SK-N-SH (cell line): ENCODE data around the gene CUBN. TPM values are rescaled to one million over a fixed set of nuclear protein-coding genes. Genes with fewer than 3 reads are reported as not detected.

Source experiments
- CTCF ChIA-PET: fragments of 300-600, 350-600 bp; formaldehyde crosslinking; extraction: SDS; loops from one replicate; lab custom pipeline; 2021; lab: Yijun Ruan, JAX
- POLR2A ChIA-PET: fragments of 350-600 bp; sonication (Branson Sonifier 250); formaldehyde crosslinking; extraction: SDS; loops from one replicate; lab custom pipeline; 2020; ENCODE audit warnings: antibody characterized with exemption, inconsistent platforms; lab: Yijun Ruan, JAX
- DNase-seq: peaks from one replicate; pipeline ENCODE4 v3.0.0; 2012
- H2AFZ ChIP-seq: fragments of 200-600 bp; sonication (generic); 2 replicates; pipeline ENCODE4 v1.8.1; 2016; ENCODE audit warnings: antibody characterized with exemption, mild to moderate bottlenecking, low read depth
- H3F3A ChIP-seq: fragments of 200-600 bp; sonication (generic); replicated peaks from 2 replicates; pipeline ENCODE3; 2016; ENCODE audit warnings: antibody characterized with exemption, mild to moderate bottlenecking; ENCODE audit not compliant: insufficient read depth
- H3K27ac ChIP-seq, 2 experiments: fragments of 200-500 bp in 1 of 2; fragments of 200-600 bp in 1 of 2; sonication (Bioruptor generic) in 1 of 2; sonication (generic), shearing (Covaris generic) in 1 of 2; 2 replicates each; pipeline versions ENCODE4 v1.5.1 to v1.6.1; 2014 to 2016; ENCODE audit warnings: low read depth in 2 of 2, inconsistent platforms in 1 of 2, low read length in 1 of 2, mild to moderate bottlenecking in 1 of 2, mixed read lengths in 1 of 2
- H3K27me3 ChIP-seq: fragments of 200-600 bp; sonication (generic), shearing (Covaris generic); 2 replicates; pipeline ENCODE4 v1.6.1; 2016; ENCODE audit warnings: mixed run types; ENCODE audit not compliant: insufficient read depth
- H3K36me3 ChIP-seq, 2 experiments: fragments of 200-500 bp in 1 of 2; fragments of 200-600 bp in 1 of 2; sonication (Bioruptor generic) in 1 of 2; sonication (generic) in 1 of 2; replicated peaks in 1 of 2; 2 replicates each; pipeline versions ENCODE3 to v1.5.1; 2014 to 2016; ENCODE audit warnings: low read length in 1 of 2, mild to moderate bottlenecking in 1 of 2; ENCODE audit not compliant: insufficient read depth in 2 of 2, control insufficient read depth in 1 of 2
- H3K4me1 ChIP-seq, 2 experiments: fragments of 200-500 bp in 1 of 2; fragments of 200-600 bp in 1 of 2; sonication (Bioruptor generic) in 1 of 2; sonication (generic), shearing (Covaris generic) in 1 of 2; 2 replicates each; pipeline versions ENCODE4 v1.5.1 to v1.6.1; 2014 to 2016; ENCODE audit warnings: low read depth in 1 of 2, low read length in 1 of 2, mixed run types in 1 of 2; ENCODE audit not compliant: insufficient read depth in 2 of 2, control insufficient read depth in 1 of 2
- H3K4me2 ChIP-seq: fragments of 200-600 bp; sonication (generic), shearing (Covaris generic); 2 replicates; pipeline ENCODE4 v1.6.1; 2017; ENCODE audit warnings: mixed run types
- H3K4me3 ChIP-seq, 2 experiments: fragments of 200-500 bp in 1 of 2; fragments of 200-600 bp in 1 of 2; sonication (Bioruptor generic) in 1 of 2; sonication (generic), shearing (Covaris generic) in 1 of 2; 2 replicates each; pipeline versions ENCODE4 v1.5.1 to v1.8.1; 2014 to 2016; ENCODE audit warnings: low read depth in 2 of 2, inconsistent platforms in 1 of 2, low read length in 1 of 2, mild to moderate bottlenecking in 1 of 2, mixed read lengths in 1 of 2, moderate library complexity in 1 of 2
- H3K79me2 ChIP-seq: fragments of 200-600 bp; sonication (generic); 2 replicates; pipeline ENCODE4 v1.8.1; 2017; ENCODE audit warnings: mild to moderate bottlenecking; ENCODE audit not compliant: insufficient read depth
- H3K9ac ChIP-seq: fragments of 200-600 bp; sonication (generic); 2 replicates; pipeline ENCODE4 v1.6.1; 2017; ENCODE audit warnings: mixed run types
- H3K9me2 ChIP-seq: fragments of 200-600 bp; sonication (generic); 2 replicates; pipeline ENCODE4 v1.6.1; 2017; ENCODE audit warnings: mixed run types
- H3K9me3 ChIP-seq: fragments of 200-600 bp; sonication (generic); 2 replicates; pipeline ENCODE4 v1.6.1; 2017; ENCODE audit warnings: mixed run types, mild to moderate bottlenecking, moderate library complexity
- H4K20me1 ChIP-seq: fragments of 200-600 bp; sonication (generic); 2 replicates; pipeline ENCODE4 v1.6.1; 2017; ENCODE audit warnings: mild to moderate bottlenecking, mixed run types; ENCODE audit not compliant: insufficient read depth
- CHD2 ChIP-seq: fragments of 150-350 bp; IDR thresholded peaks from 2 replicates; pipeline ENCODE4 v1.6.1; 2018; ENCODE audit warnings: low read length; ENCODE audit not compliant: partially characterized antibody
- CTCF ChIP-seq: fragments of 200-600 bp; sonication (generic); IDR thresholded peaks from 2 replicates; pipeline ENCODE4 v1.6.1; 2017; ENCODE audit warnings: antibody characterized with exemption, mild to moderate bottlenecking, moderate library complexity
- ELF1 ChIP-seq: IDR thresholded peaks from 2 replicates; pipeline ENCODE4 v1.4.0; 2012
- EP300 ChIP-seq, 2 experiments: IDR thresholded peaks; 2 replicates each; pipeline versions ENCODE4 v1.4.0 to v1.6.1; 2012; ENCODE audit warnings: borderline replicate concordance in 1 of 2, low read depth in 1 of 2, low read length in 1 of 2
- EZH2phosphoT487 ChIP-seq: fragments of 200-600 bp; sonication (generic); IDR thresholded peaks from 2 replicates; pipeline ENCODE4 v1.6.1; 2017; ENCODE audit warnings: low read depth, mixed run types, mild to moderate bottlenecking, antibody characterized with exemption, moderate library complexity, borderline replicate concordance
- FOXJ3 ChIP-seq: sonication (generic); formaldehyde crosslinking; IDR thresholded peaks from 2 replicates; pipeline ENCODE4 v1.5.1; 2020; ENCODE audit warnings: mild to moderate bottlenecking, missing genetic modification reagents
- FOXM1 ChIP-seq: IDR thresholded peaks from 2 replicates; pipeline ENCODE4 v1.4.0; 2012; ENCODE audit warnings: low read depth, mild to moderate bottlenecking
- GABPA ChIP-seq: IDR thresholded peaks from 2 replicates; pipeline ENCODE4 v1.4.0; 2012; ENCODE audit warnings: low read depth, mild to moderate bottlenecking
- IRF3 ChIP-seq: fragments of 150-350 bp; IDR thresholded peaks from 2 replicates; pipeline ENCODE4 v1.6.1; 2016; ENCODE audit warnings: mild to moderate bottlenecking, low read depth, low read length
- JUND ChIP-seq: IDR thresholded peaks from 2 replicates; pipeline ENCODE4 v1.4.0; 2012
- MAX ChIP-seq: IDR thresholded peaks from 2 replicates; pipeline ENCODE4 v1.4.0; 2012; ENCODE audit warnings: low read depth
- MXI1 ChIP-seq: IDR thresholded peaks from 2 replicates; pipeline ENCODE4 v1.6.1; 2012; ENCODE audit warnings: mild to moderate bottlenecking, low read depth, low read length, improper control_type of control experiment
- NRF1 ChIP-seq: IDR thresholded peaks from 2 replicates; pipeline ENCODE4 v1.6.1; 2012; ENCODE audit warnings: low read depth, mild to moderate bottlenecking, low read length
- RCOR1 ChIP-seq: fragments of 150-350 bp; IDR thresholded peaks from 2 replicates; pipeline ENCODE4 v1.6.1; 2017; ENCODE audit warnings: antibody characterized with exemption, low read length
- RFX5 ChIP-seq: IDR thresholded peaks from 2 replicates; pipeline ENCODE4 v1.6.1; 2012; ENCODE audit warnings: mild to moderate bottlenecking, improper control_type of control experiment, low read length
- TCF12 ChIP-seq: IDR thresholded peaks from 2 replicates; pipeline ENCODE4 v1.4.0; 2012
- TEAD4 ChIP-seq: IDR thresholded peaks from 2 replicates; pipeline ENCODE4 v1.4.0; 2012; ENCODE audit warnings: mild to moderate bottlenecking, borderline replicate concordance; ENCODE audit not compliant: insufficient read depth
- USF1 ChIP-seq: IDR thresholded peaks from 2 replicates; pipeline ENCODE4 v1.4.0; 2012; ENCODE audit warnings: low read depth, borderline replicate concordance
- USF2 ChIP-seq: fragments of 150-350 bp; IDR thresholded peaks from 2 replicates; pipeline ENCODE4 v1.6.1; 2017; ENCODE audit warnings: antibody characterized with exemption, low read length, low read depth, borderline replicate concordance
- ZBTB33 ChIP-seq: IDR thresholded peaks from 2 replicates; pipeline ENCODE4 v1.4.0; 2012; ENCODE audit warnings: low read depth, borderline replicate concordance
- WGBS: methylation state at CpG from one replicate; pipeline ENCODE4 v1.1.6; 2017; ENCODE audit warnings: low lambda C conversion rate; 5-methylcytosine and 5-hydroxymethylcytosine counted together
- polyA plus RNA-seq, 3 experiments: library from polyadenylated mRNA; depleted of rRNA; stranded (reverse); fragments of >200 nt; gene quantifications; 2 replicates each; pipeline ENCODE4 v1.2.3, GENCODE V29; 2012

CUBN gene
- polyA plus RNA-seq, 1 of the 3 experiments (the other 2 are of a cell fraction): 2.4 TPM

GRCh38 chr10:16901106-16901505 lies 228.5 kb downstream of the CUBN start:
- Histone ChIP-seq H3K4me1 (no peaks in the 10 kb centered on the region), H3K27ac (no peak overlapping the region), H3K9ac (no peak overlapping the region), H3K4me3 (no peak overlapping the region), H2AFZ (no peak overlapping the region), H3K27me3 (no peaks in the 10 kb centered on the region), H3K9me3 (peaks cover 11% of the 10 kb centered on the region), H3K4me2 (no peak overlapping the region), H3F3A (no peaks in the 10 kb centered on the region), H3K36me3 (peaks cover 0 to 8% of the 10 kb centered on the region in 2 experiments), H4K20me1 (no peaks in the 10 kb centered on the region), H3K9me2 (no peaks in the 10 kb centered on the region), H3K79me2 (no peaks in the 10 kb centered on the region)
- TF ChIP-seq TCF12 (no peak), CHD2 (no peak), ZBTB33 (no peak), MAX (no peak), RFX5 (no peak), JUND (no peak), USF1 (no peak), CTCF (no peak)
- DNase-seq: no peak
- ChIA-PET CTCF (interaction anchor here (0.6 kb wide), 1 partner anchor 331 kb away, joined by 3 read pairs; no protein-coding TSS in a partner anchor), POLR2A (no interaction called here)
- 50% methylated on average over 2 of the region's 2 CpGs for WGBS

- DNase-seq: no peak
- peaks cover 0 to 5% of the 10 kb centered on the region in 2 experiments for H3K36me3 ChIP-seq
- peaks cover 4% of the 10 kb centered on the region for H3F3A ChIP-seq
- H3K27ac ChIP-seq: no peak overlapping the region
- H3K9ac ChIP-seq: no peak overlapping the region
- H2AFZ ChIP-seq: no peak overlapping the region
- ChIA-PET CTCF (no interaction called here), POLR2A (no interaction called here)
- no peak overlapping the region for H3K4me2 ChIP-seq
- TF ChIP-seq NRF1 (no peak), EP300 (IDR thresholded peaks at IDR 0.05; ENCODE audit: borderline replicate concordance in 1 of 2, low read depth in 1 of 2, low read length in 1 of 2) (no peak), FOXM1 (no peak), TCF12 (no peak), USF2 (no peak), TEAD4 (no peak), MXI1 (no peak), EZH2phosphoT487 (no peak), ZBTB33 (no peak), ELF1 (no peak), GABPA (no peak), RCOR1 (no peak), FOXJ3 (CRISPR knock-in tag) (no peak), IRF3 (no peak)
- H3K9me2 ChIP-seq: no peaks in the 10 kb centered on the region
- no peaks in the 10 kb centered on the region; a peak in 2 of 4 replicates for H3K4me1 ChIP-seq
- H3K79me2 ChIP-seq: no peaks in the 10 kb centered on the region
- no peak overlapping the region for H3K4me3 ChIP-seq
- H3K9me3 ChIP-seq: 0 out of 2 replicates have a peak, but pooled peaks cover 6% of the 10 kb centered on the region
- H4K20me1 ChIP-seq: no peaks in the 10 kb centered on the region
- 65% methylated on average over 3 of the region's 3 CpGs for WGBS
- no peaks in the 10 kb centered on the region for H3K27me3 ChIP-seq
These were observed 232.6 kb downstream of the CUBN start for GRCh38 chr10:16896993-16897392.
